ENCODE results near the gene RSPH6A.

RSPH6A gene

GRCh38 chr19:45814851-45815480 lies at the start of gene RSPH6A:
Gene RSPH6A (minus strand): TSS chr19:45815308. CDS start chr19:45815176, 132 bp downstream.
- no peak for DNase-seq

GRCh38 chr19:45864629-45865082 lies 49.5 kb upstream of the RSPH6A start:
- no peak for DNase-seq

- peak; percentile 57 to 69 for DNase-seq
These were observed 48.9 kb upstream of the RSPH6A start, which contains the start of gene FOXA3 for GRCh38 chr19:45863840-45864628. Gene FOXA3 (plus strand): TSS chr19:45864326. CDS start chr19:45864457, 131 bp downstream.

- no peak for DNase-seq
These were observed 48.3 kb upstream of the RSPH6A start for GRCh38 chr19:45863335-45863839.

GRCh38 chr19:45862564-45863334 lies 47.6 kb upstream of the RSPH6A start, which contains the start of gene SYMPK:
Gene SYMPK (minus strand): TSS chr19:45863147. CDS start chr19:45854495, 8,652 bp downstream.
- peak; percentile 99 for DNase-seq

- DNase-seq, result no peak
These were observed 47.1 kb upstream of the RSPH6A start for GRCh38 chr19:45862271-45862563.

GRCh38 chr19:45860359-45861259 lies 45.5 kb upstream of the RSPH6A start:
- no peak for DNase-seq

- no peak for DNase-seq
These were observed 39.2 kb upstream of the RSPH6A start for GRCh38 chr19:45854167-45854778.

GRCh38 chr19:45852983-45853382 lies 37.9 kb upstream of the RSPH6A start:
- DNase-seq, result no peak

GRCh38 chr19:45852145-45852750 lies 37.1 kb upstream of the RSPH6A start:
- no peak for DNase-seq

GRCh38 chr19:45848922-45849321 lies 33.8 kb upstream of the RSPH6A start:
- no peak for DNase-seq

GRCh38 chr19:45847663-45848062 lies 32.6 kb upstream of the RSPH6A start:
- DNase-seq, result no peak

- no peak for DNase-seq
These were observed 27.1 kb upstream of the RSPH6A start for GRCh38 chr19:45842198-45842597.

GRCh38 chr19:45834970-45835369 lies 19.9 kb upstream of the RSPH6A start:
- no peak for DNase-seq

- DNase-seq, result no peak
These were observed 13.8 kb upstream of the RSPH6A start for GRCh38 chr19:45828945-45829344.

- DNase-seq, result no peak
These were observed 13.4 kb upstream of the RSPH6A start for GRCh38 chr19:45828523-45828922.

- no peak for DNase-seq
These were observed 12.5 kb upstream of the RSPH6A start for GRCh38 chr19:45827459-45828093.

GRCh38 chr19:45826934-45827333 lies 11.8 kb upstream of the RSPH6A start:
- no peak for DNase-seq

- no peak for DNase-seq
These were observed 11.1 kb upstream of the RSPH6A start for GRCh38 chr19:45825917-45826893.

GRCh38 chr19:45825263-45825605 lies 10.1 kb upstream of the RSPH6A start:
- DNase-seq, result no peak

Measured in CD4-positive, alpha-beta T cell treated with Interferon alpha-2 for 1 hour (primary cell).